Sigmoid colon (tissue), 7 donors: Measurements from ENCODE around the gene HEATR3. TPM values are rescaled to one million over a fixed set of nuclear protein-coding genes. Genes with fewer than 3 reads are reported as not detected.

Experiments
- DNase-seq: peaks from one replicate; pipeline ENCODE4 v3.0.0-alpha.2; 2019
- H3K27ac ChIP-seq, 4 donors: fragments of 200-600 bp; sonication (generic); one replicate each; pipeline ENCODE4 v1.5.1; 2016 to 2019; ENCODE audit warnings: mild to moderate bottlenecking in 1 of 4
- H3K27me3 ChIP-seq, 3 donors: fragments of 200-600 bp; sonication (generic); one replicate each; pipeline ENCODE4 v1.5.1; 2019; ENCODE audit warnings: mild to moderate bottlenecking in 1 of 3
- H3K36me3 ChIP-seq, 4 donors: fragments of 200-600 bp; sonication (generic); one replicate each; pipeline ENCODE4 v1.5.1; 2016 to 2019
- H3K4me1 ChIP-seq, 4 donors: fragments of 200-600 bp; sonication (generic); one replicate each; pipeline ENCODE4 v1.5.1; 2017 to 2019
- H3K4me3 ChIP-seq, 4 donors: fragments of 200-600 bp; sonication (generic); one replicate each; pipeline ENCODE4 v1.5.1; 2017 to 2019; ENCODE audit warnings: mild to moderate bottlenecking in 2 of 4, moderate library complexity in 1 of 4
- H3K9me3 ChIP-seq, 4 donors: fragments of 200-600 bp in 3 of 4; sonication (generic) in 3 of 4; one replicate each; pipeline versions ENCODE4 v1.5.1 to v1.6.1; 2013 to 2019
- CTCF ChIP-seq, 4 experiments: fragments of 450-650 bp in 3 of 4; fragments of 200-600 bp in 1 of 4; IDR thresholded peaks; one replicate each; pipeline ENCODE4 v1.5.1; 2016 to 2019; ENCODE audit warnings: antibody characterized with exemption in 4 of 4, mild to moderate bottlenecking in 3 of 4, moderate library complexity in 2 of 4
- EP300 ChIP-seq, 4 donors: sonication (generic); formaldehyde crosslinking; IDR thresholded peaks; one replicate each; pipeline ENCODE4 v1.6.1; 2017; ENCODE audit warnings: antibody characterized with exemption in 4 of 4
- POLR2A ChIP-seq, 2 donors: fragments of 450-650 bp; IDR thresholded peaks; one replicate each; pipeline ENCODE4 v1.6.1; 2016; ENCODE audit warnings: antibody characterized with exemption in 2 of 2, mild to moderate bottlenecking in 2 of 2, moderate library complexity in 2 of 2
- POLR2AphosphoS5 ChIP-seq, 4 donors: sonication (generic); formaldehyde crosslinking; IDR thresholded peaks; one replicate each; pipeline ENCODE4 v1.6.1; 2017; ENCODE audit warnings: antibody characterized with exemption in 4 of 4
- WGBS, 2 donors: extraction: QIAGEN DNeasy Blood & Tissue Kit; methylation state at CpG; one replicate each; pipeline ENCODE4 v1.1.7; 2013; 5-methylcytosine and 5-hydroxymethylcytosine counted together
- intact Hi-C: fragments of 100-400 bp; cut with DNase I; formaldehyde crosslinking; loops from one replicate; pipeline ENCODE4 v1.15.1; 2023
- polyA plus RNA-seq, 3 donors: library from polyadenylated mRNA; stranded (reverse); fragments of 200-250 nt; gene quantifications; one replicate each; pipeline ENCODE4 v1.2.3, GENCODE V29; 2013
- total RNA-seq, 4 donors: library from RNA; depleted of rRNA; stranded (reverse); fragments of >200 nt; gene quantifications; one replicate each; pipeline ENCODE4 v1.1.0, GENCODE V29; 2016
- donor health status: healthy with polysubstance abuse.
- donor health status: Bipolar disorder and iron deficiency.
- donor health status: healthy.

The HEATR3 gene
- total and polyA plus RNA-seq, 7 donors, result 5.4 to 20.5 (median 14.0) TPM

- H3K9me3 ChIP-seq, result no peaks in the 10 kb centered on the region
- H3K27me3 ChIP-seq, result no peaks in the 10 kb centered on the region
- H3K4me1 ChIP-seq, result no peaks in the 10 kb centered on the region
- intact Hi-C loops, result no loop called here
- no peak overlapping the region for H3K27ac ChIP-seq
- H3K4me3 ChIP-seq, result no peak overlapping the region
- H3K36me3 ChIP-seq, result peaks cover 0 to 63% (median 12%) of the 10 kb centered on the region in 4 donors
- WGBS, 2 donors, result 24 to 63% methylated on average over 3 of the region's 3 CpGs
- no peak for DNase-seq
- TF ChIP-seq CTCF (IDR thresholded peaks at IDR 0.05) (no peak), POLR2AphosphoS5 (IDR thresholded peaks at IDR 0.05) (no peak), EP300 (IDR thresholded peaks at IDR 0.05) (no peak), POLR2A (IDR thresholded peaks at IDR 0.05) (no peak)
These were observed 30.2 kb upstream of the HEATR3 start for GRCh38 chr16:50035468-50035992.

- TF ChIP-seq POLR2AphosphoS5 (IDR thresholded peaks at IDR 0.05), result no peak
- no peak for TF ChIP-seq CTCF (IDR thresholded peaks at IDR 0.05)
- TF ChIP-seq POLR2A (IDR thresholded peaks at IDR 0.05), result no peak
- no peak for TF ChIP-seq EP300 (IDR thresholded peaks at IDR 0.05)
These were observed 29.3 kb upstream of the HEATR3 start for GRCh38 chr16:50036426-50036825.

DNA sequence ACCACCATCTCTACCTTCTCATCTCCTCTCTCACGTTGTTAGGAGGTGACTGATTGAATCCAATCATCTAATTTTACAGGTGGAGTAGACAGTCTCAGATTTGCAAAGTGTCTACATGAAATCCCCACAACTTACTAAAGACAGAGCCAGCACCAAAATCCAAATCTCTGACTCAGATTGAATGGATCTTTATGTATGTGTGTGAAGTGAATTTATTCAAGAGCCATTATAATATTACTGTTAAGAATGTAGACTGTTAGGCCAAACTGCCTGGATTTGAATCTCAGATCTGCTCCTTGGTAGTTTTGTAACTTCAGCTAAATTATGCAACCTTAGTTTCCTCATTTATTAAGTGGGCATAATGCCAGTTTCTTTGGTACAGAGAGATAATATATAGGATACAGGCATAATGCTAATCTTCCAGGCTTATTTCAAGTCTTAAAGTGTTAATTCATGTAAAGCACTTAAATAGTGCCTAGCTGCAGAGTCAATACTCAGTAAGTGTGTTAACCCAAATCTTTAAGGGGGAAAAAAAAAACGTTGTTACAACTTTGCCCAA lies 28.0 kb upstream of the HEATR3 start:
- Histone ChIP-seq H3K36me3 (peaks cover 0 to 41% (median 12%) of the 10 kb centered on the region in 4 donors), H3K4me3 (no peak overlapping the region), H3K4me1 (no peaks in the 10 kb centered on the region), H3K9me3 (no peaks in the 10 kb centered on the region), H3K27me3 (no peaks in the 10 kb centered on the region), H3K27ac (peak overlapping the region in 3 of 4 donors; percentile 7 to 51 (median 47))
- intact Hi-C loops, result no loop called here
- TF ChIP-seq EP300 (IDR thresholded peaks at IDR 0.05) (no peak), POLR2A (IDR thresholded peaks at IDR 0.05) (no peak), CTCF (IDR thresholded peaks at IDR 0.05) (no peak), POLR2AphosphoS5 (IDR thresholded peaks at IDR 0.05) (no peak)
- WGBS, 2 donors, result 23 to 43% methylated on average over 2 of the region's 2 CpGs
- DNase-seq, result no peak

More at GRCh38 chr16:50036426-50036825, 29.3 kb upstream of the HEATR3 start:
- Histone ChIP-seq H3K4me1 (no peaks in the 10 kb centered on the region), H3K36me3 (peaks cover 0 to 54% (median 12%) of the 10 kb centered on the region in 4 donors), H3K4me3 (no peak overlapping the region), H3K27me3 (no peaks in the 10 kb centered on the region), H3K9me3 (no peaks in the 10 kb centered on the region), H3K27ac (no peak overlapping the region)
- DNase-seq, result no peak
- intact Hi-C loops, result no loop called here
- 29 to 76% methylated on average over 3 of the region's 3 CpGs for WGBS, 2 donors

- WGBS, 2 donors, result 61 to 67% methylated on average over 4 of the region's 4 CpGs
- no peaks in the 10 kb centered on the region for H3K27me3 ChIP-seq
- intact Hi-C loops, result no loop called here
- peak overlapping the region in 3 of 4 donors; percentile 7 to 49 (median 47) for H3K27ac ChIP-seq
- H3K9me3 ChIP-seq, result no peaks in the 10 kb centered on the region
- TF ChIP-seq POLR2AphosphoS5 (IDR thresholded peaks at IDR 0.05) (no peak), POLR2A (IDR thresholded peaks at IDR 0.05) (no peak), CTCF (IDR thresholded peaks at IDR 0.05) (no peak), EP300 (IDR thresholded peaks at IDR 0.05) (no peak)
- H3K4me3 ChIP-seq, result no peak overlapping the region
- no peak for DNase-seq
- peaks cover 0 to 35% (median 12%) of the 10 kb centered on the region in 4 donors for H3K36me3 ChIP-seq
- H3K4me1 ChIP-seq, result no peaks in the 10 kb centered on the region
These were observed 27.5 kb upstream of the HEATR3 start for GRCh38 chr16:50038286-50038685.
